HG03066 (cell line): ENCODE data around the gene ATF2.
A peak's percentile ranks its signal among the peaks of the same experiment; 100 is the strongest.

Experiments
- ATAC-seq: cut with Tn5 transposase; IDR thresholded peaks from one replicate; pipeline ENCODE4 v1.9.1; 2021; ENCODE audit warnings: low read depth; ENCODE audit not compliant: unreplicated experiment

The ATF2 gene

GRCh38 chr2:175167792-175168563 is at the start of gene ATF2:
Gene ATF2 (minus strand): TSS chr2:175168203. CDS start chr2:175136443, 31,760 bp downstream.
- peak; percentile 93 for ATAC-seq

- ATAC-seq, result no peak
Measured at GRCh38 chr2:175207741-175208438, 39.9 kb upstream of the ATF2 start.

- no peak for ATAC-seq
Measured at GRCh38 chr2:175206866-175207265, 38.9 kb upstream of the ATF2 start.

- no peak for ATAC-seq
Measured at GRCh38 chr2:175205523-175205922, 37.5 kb upstream of the ATF2 start.

GRCh38 chr2:175203621-175204496 is 35.9 kb upstream of the ATF2 start:
- peak; percentile 73 for ATAC-seq

- no peak for ATAC-seq
Measured at GRCh38 chr2:175195012-175195411, 27.0 kb upstream of the ATF2 start.

- no peak for ATAC-seq
Measured at GRCh38 chr2:175188761-175189160, 20.8 kb upstream of the ATF2 start.

GRCh38 chr2:175187378-175187777 is 19.4 kb upstream of the ATF2 start:
- ATAC-seq, result peak; percentile 86

- ATAC-seq, result no peak
Measured at GRCh38 chr2:175183674-175184073, 15.7 kb upstream of the ATF2 start.

GRCh38 chr2:175181877-175182308 is 13.9 kb upstream of the ATF2 start:
- ATAC-seq, result no peak

- ATAC-seq, result peak; percentile 89
Measured at GRCh38 chr2:175181104-175181876, 13.3 kb upstream of the ATF2 start, which contains the start of gene ATP5MC3. Gene ATP5MC3 (minus strand): TSS chr2:175181710. CDS start chr2:175181393, 317 bp downstream.

- ATAC-seq, result peak; percentile 42
Measured at GRCh38 chr2:175180701-175181103, 12.7 kb upstream of the ATF2 start.

- no peak for ATAC-seq
Measured at GRCh38 chr2:175176624-175177023, 8.6 kb upstream of the ATF2 start.

- ATAC-seq, result no peak
Measured at GRCh38 chr2:175175896-175176295, 7.9 kb upstream of the ATF2 start.

- no peak for ATAC-seq
Measured at GRCh38 chr2:175175320-175175719, 7.3 kb upstream of the ATF2 start.

- ATAC-seq, result no peak
Measured at GRCh38 chr2:175170659-175171304, 2.8 kb upstream of the ATF2 start.

GRCh38 chr2:175169191-175169590 is 1.2 kb upstream of the ATF2 start:
- ATAC-seq, result no peak

GRCh38 chr2:175168564-175168945 is 552 bp upstream of the ATF2 start:
- peak; percentile 25 for ATAC-seq

- ATAC-seq, result peak; percentile 5
Measured at GRCh38 chr2:175167076-175167791, 769 bp downstream of the ATF2 start.
